ENCODE results near the gene RBM33.

The RBM33 gene

GRCh38 chr7:155751409-155751808 lies 106.9 kb downstream of the RBM33 start:
- no peak for DNase-seq (ENCODE audit: low spot score)

- DNase-seq (ENCODE audit: low spot score), result no peak
Observed at GRCh38 chr7:155752756-155753445, 108.4 kb downstream of the RBM33 start.

DNA sequence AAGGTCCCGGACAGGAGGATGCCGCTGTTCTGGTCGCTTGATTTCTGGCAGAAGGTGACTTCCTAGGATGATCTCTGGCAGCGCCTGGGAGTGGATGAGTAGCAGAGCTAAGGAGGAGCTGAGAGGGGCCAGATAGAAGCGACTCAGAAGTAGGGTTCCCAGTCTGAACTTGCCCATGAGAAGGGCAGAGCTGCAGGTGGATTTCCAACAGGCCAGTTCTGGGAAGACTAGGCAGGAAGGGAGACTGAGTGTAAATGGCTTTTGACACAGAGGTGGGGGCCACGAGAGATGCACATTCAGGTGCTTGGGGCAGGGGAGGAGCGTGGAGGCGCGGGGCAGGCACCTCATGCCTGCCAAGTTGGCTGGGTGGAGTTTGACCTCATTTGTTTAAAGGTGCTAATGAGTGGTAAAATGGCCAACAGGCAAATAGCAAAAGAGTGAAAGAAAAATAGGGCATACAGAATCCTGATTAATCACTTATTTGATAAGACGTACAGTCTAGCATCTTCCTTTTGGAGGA lies 109.0 kb downstream of the RBM33 start:
- no peak for DNase-seq (ENCODE audit: low spot score)

- no peak for DNase-seq (ENCODE audit: low spot score)
Observed at GRCh38 chr7:155754165-155754564, 109.7 kb downstream of the RBM33 start.

- no peak for DNase-seq (ENCODE audit: low spot score)
Observed at GRCh38 chr7:155755026-155755425, 110.6 kb downstream of the RBM33 start.

- no peak for DNase-seq (ENCODE audit: low spot score)
Observed at GRCh38 chr7:155756322-155756721, 111.9 kb downstream of the RBM33 start.

DNA sequence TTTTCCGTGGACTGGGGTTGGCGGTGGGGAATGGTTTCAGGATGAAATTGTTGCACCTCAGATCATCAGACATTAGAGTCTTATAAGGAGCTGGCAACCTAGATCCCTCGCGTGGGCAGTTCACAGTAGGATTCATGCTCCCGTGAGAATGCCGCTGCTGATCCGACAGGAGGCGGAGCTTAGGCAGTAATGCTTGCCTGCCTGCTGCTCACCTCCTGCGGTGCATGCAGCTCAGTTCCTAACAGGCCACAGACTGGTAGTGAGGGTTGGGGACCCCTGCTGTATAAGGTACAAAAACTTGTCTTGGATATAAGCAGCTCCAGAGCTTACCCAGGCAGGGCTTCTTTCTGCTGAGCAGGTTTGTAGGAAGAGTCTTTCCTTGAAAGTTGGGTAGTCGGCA lies 113.9 kb downstream of the RBM33 start:
- DNase-seq (ENCODE audit: low spot score), result no peak

- no peak for DNase-seq (ENCODE audit: low spot score)
Observed at GRCh38 chr7:155759740-155760430, 115.4 kb downstream of the RBM33 start.

DNA sequence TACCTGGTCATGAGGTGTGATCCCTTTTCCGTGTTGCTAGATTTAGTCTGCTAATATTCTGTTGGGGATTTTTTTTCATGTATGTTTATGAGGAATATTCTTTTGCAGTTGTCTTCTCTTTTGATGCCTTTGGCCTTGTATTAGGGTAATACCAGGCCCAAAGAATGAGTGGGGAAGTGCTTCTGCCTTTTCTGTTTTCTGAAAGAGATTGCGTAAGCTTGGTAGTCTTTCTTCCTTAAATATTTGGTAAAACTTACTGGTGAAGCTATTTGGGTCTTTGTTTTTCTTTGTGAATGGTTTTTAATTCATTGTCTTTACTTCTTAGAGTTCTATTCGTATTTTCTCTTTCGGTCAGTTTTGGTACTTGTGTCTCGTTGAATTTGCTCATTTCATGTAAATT lies 116.7 kb downstream of the RBM33 start:
- no peak for DNase-seq (ENCODE audit: low spot score)

GRCh38 chr7:155762036-155762435 lies 117.6 kb downstream of the RBM33 start:
- no peak for DNase-seq (ENCODE audit: low spot score)

GRCh38 chr7:155762655-155763054 lies 118.2 kb downstream of the RBM33 start:
- no peak for DNase-seq (ENCODE audit: low spot score)

DNA sequence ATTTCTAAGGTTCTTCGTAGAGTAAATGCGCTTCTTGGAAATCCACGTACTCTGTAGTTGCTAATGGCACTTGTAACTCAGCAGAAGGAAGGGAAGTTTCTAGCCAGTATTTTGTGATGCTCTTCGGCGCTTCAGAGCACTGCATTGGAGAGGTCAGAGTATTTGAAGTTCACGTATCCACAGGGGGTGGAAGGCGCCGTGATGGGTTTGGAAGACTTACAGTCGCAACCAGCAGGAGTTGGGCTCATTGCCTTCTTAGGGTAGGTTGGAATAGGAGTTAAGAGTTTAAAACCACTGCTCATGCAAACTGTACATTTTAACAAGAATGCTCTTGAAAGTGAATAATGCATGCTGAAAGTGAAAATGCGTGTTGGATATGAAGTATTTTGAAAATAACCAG lies 118.7 kb downstream of the RBM33 start:
- no peak for DNase-seq (ENCODE audit: low spot score)

DNA sequence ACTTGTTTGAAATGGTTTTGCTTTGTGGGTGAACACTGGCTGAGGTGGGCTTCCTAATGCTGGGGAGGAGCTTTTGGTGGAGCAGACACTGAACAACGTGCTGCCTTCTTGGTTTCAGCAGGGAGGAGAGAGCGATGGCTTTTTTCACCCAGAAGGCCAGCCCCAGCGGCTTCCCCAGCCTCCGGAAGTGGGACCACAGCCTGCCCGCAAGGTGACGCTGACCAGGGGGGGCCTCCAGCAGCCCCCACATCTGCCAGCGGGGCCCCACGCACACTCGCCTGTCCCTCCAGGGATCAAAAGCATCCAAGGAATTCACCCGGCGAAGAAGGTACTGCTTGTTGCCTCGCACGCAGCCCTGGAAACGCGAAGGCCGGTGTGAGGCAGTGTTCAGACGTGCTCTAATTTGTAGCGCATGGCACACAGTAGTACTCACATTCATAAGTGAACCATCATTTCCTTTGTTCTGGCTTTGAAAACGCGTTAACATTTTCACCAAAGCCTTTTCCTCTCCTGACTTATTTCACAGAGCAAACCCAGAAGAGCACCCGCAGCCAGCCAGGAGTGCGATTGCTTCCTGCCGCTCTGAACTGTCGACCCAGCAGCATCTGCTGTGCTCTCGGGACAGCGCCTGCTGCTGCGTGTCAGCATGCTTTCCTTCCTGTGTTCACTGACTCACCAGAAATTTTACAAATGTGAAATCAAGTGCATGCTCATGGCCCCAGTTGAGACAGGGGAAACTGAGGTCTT lies 119.4 kb downstream of the RBM33 start:
- DNase-seq (ENCODE audit: low spot score), result no peak

DNA sequence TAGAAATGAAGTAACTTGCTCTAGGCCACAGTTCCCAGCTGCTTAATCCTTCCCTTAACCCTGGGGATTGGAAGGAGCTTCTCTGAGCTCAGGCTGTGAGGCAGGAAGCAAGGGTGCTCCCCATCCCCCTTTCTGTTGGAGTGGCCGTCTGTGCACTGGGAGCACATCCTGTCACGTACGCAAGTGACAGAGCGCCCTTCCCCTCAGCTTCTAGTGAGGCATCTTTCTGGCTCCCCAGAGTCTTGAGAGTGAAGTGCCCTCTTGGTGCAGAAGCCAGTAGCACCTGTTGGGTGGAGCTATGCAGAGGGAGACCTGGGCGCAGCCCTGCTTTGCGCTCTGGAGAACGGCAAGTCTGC lies 120.0 kb downstream of the RBM33 start:
- DNase-seq (ENCODE audit: low spot score), result no peak

- DNase-seq (ENCODE audit: low spot score), result no peak
Observed at GRCh38 chr7:155765458-155765857, 121.0 kb downstream of the RBM33 start.

- DNase-seq (ENCODE audit: low spot score), result no peak
Observed at GRCh38 chr7:155766386-155766785, 121.9 kb downstream of the RBM33 start.

- DNase-seq (ENCODE audit: low spot score), result no peak
Observed at GRCh38 chr7:155766966-155767916, 122.8 kb downstream of the RBM33 start.

GRCh38 chr7:155769701-155770100 lies 125.2 kb downstream of the RBM33 start:
- DNase-seq (ENCODE audit: low spot score), result no peak

DNA sequence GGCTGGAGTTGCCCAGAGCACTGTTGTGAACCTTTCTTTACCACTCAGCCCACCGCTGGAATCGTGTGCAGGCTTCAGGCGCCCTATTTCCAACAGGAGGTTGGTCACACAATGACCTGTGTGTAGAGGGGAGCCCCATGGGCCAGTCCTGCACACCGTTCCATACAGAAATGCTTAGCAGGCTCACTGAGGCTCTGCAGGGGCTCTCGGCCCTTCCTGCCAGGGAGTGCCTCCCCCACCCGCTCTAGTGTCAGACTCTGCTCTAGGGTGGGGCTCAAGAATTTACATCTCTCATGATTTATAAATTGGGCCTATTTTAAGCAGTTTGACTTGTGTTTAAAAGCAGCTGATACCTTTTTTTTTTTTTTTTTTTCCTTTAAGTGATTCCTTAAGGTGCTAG lies 125.8 kb downstream of the RBM33 start:
- DNase-seq (ENCODE audit: low spot score), result no peak

- no peak for DNase-seq (ENCODE audit: low spot score)
Observed at GRCh38 chr7:155773531-155773930, 129.1 kb downstream of the RBM33 start.

DNA sequence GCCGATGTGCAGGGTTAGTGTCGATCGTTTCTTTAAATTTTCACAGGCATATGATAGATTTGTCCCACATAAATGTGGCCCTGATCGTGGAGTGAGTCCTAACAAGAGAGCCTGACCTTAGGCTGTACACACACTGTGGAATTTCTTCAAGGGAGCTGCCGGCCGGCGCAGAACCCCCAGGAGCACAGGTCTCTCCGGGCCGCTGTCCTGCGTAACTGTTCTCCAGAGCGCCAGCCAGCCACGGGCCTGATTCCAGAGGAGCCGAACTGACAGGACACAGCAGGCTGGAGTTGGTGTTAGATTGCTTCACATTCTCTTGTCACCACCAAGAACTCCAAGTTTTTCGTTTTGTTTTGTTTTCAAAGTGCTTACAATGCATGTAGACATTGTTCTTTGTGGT lies 130.5 kb downstream of the RBM33 start:
- DNase-seq (ENCODE audit: low spot score), result no peak

DNA sequence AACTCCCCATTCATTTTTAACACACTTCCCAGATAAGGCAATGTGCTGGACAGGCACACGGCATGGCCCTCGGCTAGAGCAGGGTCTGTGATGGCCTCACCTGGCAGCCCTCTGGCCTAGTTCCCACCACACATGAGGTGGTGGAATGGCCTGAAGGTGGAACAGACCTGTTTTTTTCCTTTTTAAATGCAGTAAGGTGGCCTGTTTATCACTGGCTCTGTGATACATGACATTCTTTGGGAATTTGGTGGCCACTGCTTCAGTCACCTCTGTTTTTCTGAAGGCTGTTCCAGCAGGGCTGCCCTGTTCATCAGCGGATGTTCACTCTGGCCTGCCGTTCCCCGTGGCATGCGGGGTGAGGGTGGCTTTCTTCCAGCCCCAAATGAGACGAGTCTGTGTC lies 131.2 kb downstream of the RBM33 start:
- DNase-seq (ENCODE audit: low spot score), result no peak
